ENCODE measurements around the gene SLC36A4. TPM values are rescaled to one million over a fixed set of nuclear protein-coding genes. Genes with fewer than 3 reads are reported as not detected.

The SLC36A4 gene
- total and polyA plus RNA-seq, 2 donors (not counting 1 experiment from before 2014, with no cell fraction given), result 7.3 to 22.7 TPM

DNA sequence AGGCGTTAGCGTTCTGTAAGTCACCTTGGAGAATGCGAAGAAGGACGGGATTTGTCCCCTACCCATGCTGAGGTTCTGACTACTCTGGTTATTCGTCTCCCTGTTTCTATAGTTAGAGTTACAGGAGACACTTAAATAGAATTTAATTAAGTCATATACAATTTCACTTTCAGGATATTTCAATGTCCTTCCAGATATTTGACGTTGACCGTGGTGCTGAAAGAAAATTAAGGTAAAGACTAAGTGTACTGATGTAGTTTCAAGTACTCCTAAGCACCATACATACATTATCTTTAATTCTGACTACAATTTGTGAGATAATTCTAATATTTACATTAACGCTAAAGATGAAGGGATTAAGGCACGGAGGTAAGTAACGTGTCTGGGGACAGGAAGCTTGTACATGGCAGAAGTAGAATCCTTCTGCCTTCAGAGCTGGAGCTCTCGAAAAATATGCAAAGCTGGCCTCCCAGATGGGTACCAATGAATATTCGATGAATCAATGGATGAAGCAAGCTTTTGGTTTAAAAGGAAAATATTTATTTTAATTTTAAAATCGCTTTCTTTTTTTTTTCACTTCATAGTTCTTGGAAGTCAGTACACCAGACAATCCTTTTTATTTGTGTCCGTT lies 539 bp upstream of the SLC36A4 start:
- Histone ChIP-seq H3K27ac (ENCODE audit: insufficient read depth, low read length) (peak overlapping the region; percentile 88), H3K9me3 (ENCODE audit: control insufficient read depth, insufficient read depth, low read depth, low read length) (no peaks in the 10 kb centered on the region), H2AFZ (ENCODE audit: low read length) (peak overlapping the region; percentile 82), H3K27me3 (ENCODE audit: control insufficient read depth, insufficient read depth, low read length) (no peaks in the 10 kb centered on the region), H3K79me2 (ENCODE audit: control insufficient read depth, insufficient read depth, low read length) (peaks cover 18% of the 10 kb centered on the region), H3K4me3 (replicated peaks in 1 of 4; ENCODE audit: control extremely low read depth in 1 of 4, insufficient read depth in 1 of 4, low read depth in 3 of 4, low read length in 4 of 4) (peak overlapping the region; percentile 53 to 84 (median 68)), H3K4me1 (ENCODE audit: control insufficient read depth, extremely low read depth, insufficient read depth, low read length) (no peaks in the 10 kb centered on the region), H3K4me2 (ENCODE audit: extremely low read depth, insufficient read depth, low read length) (peak overlapping the region; percentile 86), H4K20me1 (ENCODE audit: control insufficient read depth, extremely low read depth, insufficient read depth, low read length) (no peaks in the 10 kb centered on the region), H3K9ac (ENCODE audit: insufficient read depth, low read length) (peak overlapping the region; percentile 96), H3K36me3 (ENCODE audit: control insufficient read depth, insufficient read depth, low read length) (no peaks in the 10 kb centered on the region)
- TF ChIP-seq, protein P1, sequence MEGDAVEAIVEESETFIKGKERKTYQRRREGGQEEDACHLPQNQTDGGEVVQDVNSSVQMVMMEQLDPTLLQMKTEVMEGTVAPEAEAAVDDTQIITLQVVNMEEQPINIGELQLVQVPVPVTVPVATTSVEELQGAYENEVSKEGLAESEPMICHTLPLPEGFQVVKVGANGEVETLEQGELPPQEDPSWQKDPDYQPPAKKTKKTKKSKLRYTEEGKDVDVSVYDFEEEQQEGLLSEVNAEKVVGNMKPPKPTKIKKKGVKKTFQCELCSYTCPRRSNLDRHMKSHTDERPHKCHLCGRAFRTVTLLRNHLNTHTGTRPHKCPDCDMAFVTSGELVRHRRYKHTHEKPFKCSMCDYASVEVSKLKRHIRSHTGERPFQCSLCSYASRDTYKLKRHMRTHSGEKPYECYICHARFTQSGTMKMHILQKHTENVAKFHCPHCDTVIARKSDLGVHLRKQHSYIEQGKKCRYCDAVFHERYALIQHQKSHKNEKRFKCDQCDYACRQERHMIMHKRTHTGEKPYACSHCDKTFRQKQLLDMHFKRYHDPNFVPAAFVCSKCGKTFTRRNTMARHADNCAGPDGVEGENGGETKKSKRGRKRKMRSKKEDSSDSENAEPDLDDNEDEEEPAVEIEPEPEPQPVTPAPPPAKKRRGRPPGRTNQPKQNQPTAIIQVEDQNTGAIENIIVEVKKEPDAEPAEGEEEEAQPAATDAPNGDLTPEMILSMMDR (conservative IDR thresholded peaks at IDR 0.05 in 1 of 2, IDR thresholded peaks at IDR 0.05 in 1 of 2; ENCODE audit: low read depth in 1 of 2, low read length in 2 of 2), result no peak
- TF ChIP-seq EZH2 (IDR thresholded peaks at IDR 0.05; ENCODE audit: low read length, missing control alignments), result no peak
- peak; percentile 34 to 55 for DNase-seq (ENCODE audit: low read depth in 2 of 2)

DNA sequence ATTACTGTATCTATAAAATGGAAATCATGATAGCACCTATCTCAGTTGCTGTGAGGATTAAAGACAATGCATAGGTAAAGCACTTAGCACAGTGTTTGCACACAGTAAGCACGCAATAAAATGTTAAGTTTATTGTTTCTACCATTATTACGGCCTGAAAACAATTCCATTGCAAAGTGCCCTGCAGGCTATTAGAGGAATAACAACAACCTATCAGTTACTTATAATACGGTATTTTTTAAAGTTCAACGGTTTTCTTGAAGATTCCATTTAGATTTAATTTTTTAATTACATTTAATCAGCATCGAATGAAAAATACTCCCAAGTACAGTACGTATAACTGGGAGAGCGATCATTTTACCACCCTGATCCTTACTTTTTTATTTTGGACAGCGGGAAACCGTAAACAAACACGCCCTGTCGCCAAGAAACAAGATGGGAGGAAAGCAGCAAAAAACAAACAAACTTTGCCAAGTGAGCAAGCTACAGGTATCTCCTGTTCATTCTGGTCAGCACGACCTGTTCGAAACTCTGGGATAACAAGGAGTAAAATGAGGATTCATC lies 893 bp downstream of the SLC36A4 start:
- Histone ChIP-seq H3K9ac (ENCODE audit: insufficient read depth, low read length) (peak overlapping the region; percentile 96), H2AFZ (ENCODE audit: low read length) (peak overlapping the region; percentile 72), H3K4me1 (ENCODE audit: control insufficient read depth, extremely low read depth, insufficient read depth, low read length) (no peaks in the 10 kb centered on the region), H3K27ac (ENCODE audit: insufficient read depth, low read length) (peak overlapping the region; percentile 88), H4K20me1 (ENCODE audit: control insufficient read depth, extremely low read depth, insufficient read depth, low read length) (no peaks in the 10 kb centered on the region), H3K36me3 (ENCODE audit: control insufficient read depth, insufficient read depth, low read length) (no peaks in the 10 kb centered on the region), H3K4me2 (ENCODE audit: extremely low read depth, insufficient read depth, low read length) (peak overlapping the region; percentile 86), H3K9me3 (ENCODE audit: control insufficient read depth, insufficient read depth, low read depth, low read length) (no peaks in the 10 kb centered on the region), H3K79me2 (ENCODE audit: control insufficient read depth, insufficient read depth, low read length) (peaks cover 21% of the 10 kb centered on the region), H3K27me3 (ENCODE audit: control insufficient read depth, insufficient read depth, low read length) (no peaks in the 10 kb centered on the region), H3K4me3 (replicated peaks in 1 of 4; ENCODE audit: control extremely low read depth in 1 of 4, insufficient read depth in 1 of 4, low read depth in 3 of 4, low read length in 4 of 4) (peak overlapping the region; percentile 53 to 92 (median 68))
- TF ChIP-seq EZH2 (IDR thresholded peaks at IDR 0.05; ENCODE audit: low read length, missing control alignments), result no peak
- TF ChIP-seq, protein P1 (conservative IDR thresholded peaks at IDR 0.05 in 1 of 2, IDR thresholded peaks at IDR 0.05 in 1 of 2; ENCODE audit: low read depth in 1 of 2, low read length in 2 of 2), result peak; percentile 23 to 57
- no peak for DNase-seq (ENCODE audit: low read depth in 2 of 2)

DNA sequence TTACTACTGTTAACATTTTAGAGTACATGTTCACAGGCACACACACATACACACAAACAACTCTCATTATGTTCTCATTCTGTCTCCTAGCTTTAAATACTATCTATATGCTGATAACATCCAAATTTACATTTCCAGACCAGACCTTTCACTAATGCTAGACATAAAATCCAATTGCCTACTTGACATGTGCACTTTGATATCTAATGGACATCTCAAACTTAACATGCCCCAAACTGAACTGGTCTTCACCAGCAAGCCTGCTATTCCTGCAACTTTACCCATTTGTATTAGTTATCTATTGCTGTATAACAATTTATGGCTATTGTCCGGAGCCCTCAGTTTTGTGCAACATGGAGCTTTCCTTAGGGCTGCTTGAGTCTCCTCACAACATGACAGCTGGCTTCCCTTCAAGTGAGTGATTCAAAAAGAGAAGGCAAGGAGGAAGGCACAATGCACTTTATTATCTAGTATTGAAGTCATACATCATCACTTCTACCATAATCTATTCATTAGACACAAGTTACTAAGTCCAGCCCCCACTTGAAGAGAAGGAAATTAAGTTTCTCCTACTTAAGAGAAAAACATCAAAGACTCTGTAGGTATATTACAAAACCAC lies 3.0 kb downstream of the SLC36A4 start:
- Histone ChIP-seq H3K36me3 (ENCODE audit: control insufficient read depth, insufficient read depth, low read length) (no peaks in the 10 kb centered on the region), H3K4me1 (ENCODE audit: control insufficient read depth, extremely low read depth, insufficient read depth, low read length) (no peaks in the 10 kb centered on the region), H3K9ac (ENCODE audit: insufficient read depth, low read length) (no peak overlapping the region), H3K9me3 (ENCODE audit: control insufficient read depth, insufficient read depth, low read depth, low read length) (no peaks in the 10 kb centered on the region), H3K27me3 (ENCODE audit: control insufficient read depth, insufficient read depth, low read length) (no peaks in the 10 kb centered on the region), H3K4me3 (replicated peaks in 1 of 4; ENCODE audit: control extremely low read depth in 1 of 4, insufficient read depth in 1 of 4, low read depth in 3 of 4, low read length in 4 of 4) (no peak overlapping the region), H2AFZ (ENCODE audit: low read length) (no peak overlapping the region), H4K20me1 (ENCODE audit: control insufficient read depth, extremely low read depth, insufficient read depth, low read length) (no peaks in the 10 kb centered on the region), H3K27ac (ENCODE audit: insufficient read depth, low read length) (no peak overlapping the region), H3K4me2 (ENCODE audit: extremely low read depth, insufficient read depth, low read length) (no peak overlapping the region), H3K79me2 (ENCODE audit: control insufficient read depth, insufficient read depth, low read length) (peaks cover 24% of the 10 kb centered on the region)
- TF ChIP-seq, protein P1 (conservative IDR thresholded peaks at IDR 0.05 in 1 of 2, IDR thresholded peaks at IDR 0.05 in 1 of 2; ENCODE audit: low read depth in 1 of 2, low read length in 2 of 2), result no peak
- no peak for TF ChIP-seq EZH2 (IDR thresholded peaks at IDR 0.05; ENCODE audit: low read length, missing control alignments)
- DNase-seq (ENCODE audit: low read depth in 2 of 2), result no peak

Data from fibroblast of lung (primary cell).